ENCODE data around the gene LRRC51. TPM values are rescaled to one million over a fixed set of nuclear protein-coding genes. Genes with fewer than 3 reads are reported as not detected.
A peak's percentile ranks its signal among the peaks of the same experiment; 100 is the strongest.

Gene LRRC51
- total RNA-seq, 1 donor from 2014 or later, result 7.1 TPM

- DNase-seq, result no peak
- Mint-ChIP-seq H3K4me3 (peak overlapping the region; percentile 96), H3K27ac (peak overlapping the region; percentile 94), H3K27me3 (no peaks in the 10 kb centered on the region), H3K4me1 (peaks cover 42% of the 10 kb centered on the region), H3K36me3 (ENCODE audit: low read depth) (peaks cover 9% of the 10 kb centered on the region), H3K9me3 (no peaks in the 10 kb centered on the region)
- intact Hi-C loops (cut with micrococcal nuclease), result loop anchor here (2.0 to 5.0 kb wide), 2 partner anchors 105 to 295 kb away; no protein-coding TSS in a partner anchor
Observed at GRCh38 chr11:72081821-72082453, 1.3 kb downstream of the LRRC51 start.

- peaks cover 34% of the 10 kb centered on the region for H3K4me1 Mint-ChIP-seq
- H3K4me3 Mint-ChIP-seq, result no peak overlapping the region
- H3K27ac Mint-ChIP-seq, result peak overlapping the region; percentile 10
- H3K9me3 Mint-ChIP-seq, result no peaks in the 10 kb centered on the region
- intact Hi-C loops (cut with micrococcal nuclease), result loop anchor here (5.0 kb wide), 1 partner anchor 106 kb away; no protein-coding TSS in a partner anchor
- no peaks in the 10 kb centered on the region for H3K27me3 Mint-ChIP-seq
- no peak for DNase-seq
- H3K36me3 Mint-ChIP-seq (ENCODE audit: low read depth), result peaks cover 9% of the 10 kb centered on the region
Observed at GRCh38 chr11:72083414-72083813, 2.8 kb downstream of the LRRC51 start.

GRCh38 chr11:72084076-72084475 lies 3.4 kb downstream of the LRRC51 start:
- Mint-ChIP-seq H3K27ac (no peak overlapping the region), H3K36me3 (ENCODE audit: low read depth) (peaks cover 8% of the 10 kb centered on the region), H3K27me3 (no peaks in the 10 kb centered on the region), H3K4me1 (peaks cover 28% of the 10 kb centered on the region), H3K9me3 (no peaks in the 10 kb centered on the region), H3K4me3 (no peak overlapping the region)
- intact Hi-C loops (cut with micrococcal nuclease), result loop anchor here (5.0 kb wide), 1 partner anchor 107 kb away; no protein-coding TSS in a partner anchor
- no peak for DNase-seq

- intact Hi-C loops (cut with micrococcal nuclease), result loop anchor here (5.0 kb wide), 1 partner anchor 108 kb away; no protein-coding TSS in a partner anchor
- H3K4me3 Mint-ChIP-seq, result no peak overlapping the region
- H3K27ac Mint-ChIP-seq, result no peak overlapping the region
- DNase-seq, result no peak
- peaks cover 12% of the 10 kb centered on the region for H3K36me3 Mint-ChIP-seq (ENCODE audit: low read depth)
- H3K27me3 Mint-ChIP-seq, result no peaks in the 10 kb centered on the region
- H3K9me3 Mint-ChIP-seq, result no peaks in the 10 kb centered on the region
- peaks cover 25% of the 10 kb centered on the region for H3K4me1 Mint-ChIP-seq
Observed at GRCh38 chr11:72084965-72085364, 4.3 kb downstream of the LRRC51 start.

- intact Hi-C loops (cut with micrococcal nuclease), result no loop called here
- H3K4me3 Mint-ChIP-seq, result no peak overlapping the region
- H3K36me3 Mint-ChIP-seq (ENCODE audit: low read depth), result peaks cover 14% of the 10 kb centered on the region
- DNase-seq, result no peak
- no peaks in the 10 kb centered on the region for H3K9me3 Mint-ChIP-seq
- H3K27ac Mint-ChIP-seq, result no peak overlapping the region
- no peaks in the 10 kb centered on the region for H3K27me3 Mint-ChIP-seq
- H3K4me1 Mint-ChIP-seq, result peaks cover 23% of the 10 kb centered on the region
Observed at GRCh38 chr11:72085621-72086351, 5.1 kb downstream of the LRRC51 start.

GRCh38 chr11:72088076-72088808 lies 7.6 kb downstream of the LRRC51 start:
- no peak overlapping the region for H3K4me3 Mint-ChIP-seq
- H3K36me3 Mint-ChIP-seq (ENCODE audit: low read depth), result peaks cover 15% of the 10 kb centered on the region
- DNase-seq, result no peak
- intact Hi-C loops (cut with micrococcal nuclease), result no loop called here
- H3K4me1 Mint-ChIP-seq, result peaks cover 14% of the 10 kb centered on the region
- H3K9me3 Mint-ChIP-seq, result no peaks in the 10 kb centered on the region
- no peaks in the 10 kb centered on the region for H3K27me3 Mint-ChIP-seq
- H3K27ac Mint-ChIP-seq, result no peak overlapping the region

- peaks cover 10% of the 10 kb centered on the region for H3K4me1 Mint-ChIP-seq
- H3K27ac Mint-ChIP-seq, result no peak overlapping the region
- intact Hi-C loops (cut with micrococcal nuclease), result loop anchor here (1.0 kb wide), 1 partner anchor 66 kb away; no protein-coding TSS in a partner anchor
Observed at GRCh38 chr11:72091292-72091691, 10.6 kb downstream of the LRRC51 start.

GRCh38 chr11:72098741-72099140 lies 18.1 kb downstream of the LRRC51 start:
- no peak for DNase-seq
- intact Hi-C loops (cut with micrococcal nuclease), result no loop called here
- Mint-ChIP-seq H3K27me3 (no peaks in the 10 kb centered on the region), H3K9me3 (no peaks in the 10 kb centered on the region), H3K27ac (no peak overlapping the region), H3K36me3 (ENCODE audit: low read depth) (peaks cover 46% of the 10 kb centered on the region), H3K4me1 (peaks cover 32% of the 10 kb centered on the region), H3K4me3 (no peak overlapping the region)

More at GRCh38 chr11:72091292-72091691, 10.6 kb downstream of the LRRC51 start:
- H3K36me3 Mint-ChIP-seq (ENCODE audit: low read depth), result peaks cover 20% of the 10 kb centered on the region
- peak; percentile 91 for DNase-seq
- no peak overlapping the region for H3K4me3 Mint-ChIP-seq
- H3K27me3 Mint-ChIP-seq, result no peaks in the 10 kb centered on the region
- H3K9me3 Mint-ChIP-seq, result no peaks in the 10 kb centered on the region

GRCh38 chr11:72100009-72100408 lies 19.4 kb downstream of the LRRC51 start:
- H3K9me3 Mint-ChIP-seq, result no peaks in the 10 kb centered on the region
- DNase-seq, result no peak
- H3K27ac Mint-ChIP-seq, result no peak overlapping the region
- peaks cover 38% of the 10 kb centered on the region for H3K4me1 Mint-ChIP-seq
- H3K27me3 Mint-ChIP-seq, result no peaks in the 10 kb centered on the region
- H3K4me3 Mint-ChIP-seq, result no peak overlapping the region
- intact Hi-C loops (cut with micrococcal nuclease), result loop anchor here (5.0 kb wide), 1 partner anchor 42 kb away; no protein-coding TSS in a partner anchor
- peaks cover 42% of the 10 kb centered on the region for H3K36me3 Mint-ChIP-seq (ENCODE audit: low read depth)

GRCh38 chr11:72100462-72100861 lies 19.8 kb downstream of the LRRC51 start:
- Mint-ChIP-seq H3K4me3 (peak overlapping the region; percentile 8), H3K9me3 (no peaks in the 10 kb centered on the region), H3K36me3 (ENCODE audit: low read depth) (peaks cover 39% of the 10 kb centered on the region), H3K27me3 (no peaks in the 10 kb centered on the region), H3K4me1 (peaks cover 38% of the 10 kb centered on the region), H3K27ac (peak overlapping the region; percentile 16)
- DNase-seq, result no peak
- intact Hi-C loops (cut with micrococcal nuclease), result loop anchor here (5.0 kb wide), 1 partner anchor 42 kb away; no protein-coding TSS in a partner anchor

- Mint-ChIP-seq H3K4me1 (peaks cover 38% of the 10 kb centered on the region), H3K4me3 (peak overlapping the region; percentile 98), H3K36me3 (ENCODE audit: low read depth) (peaks cover 34% of the 10 kb centered on the region), H3K27ac (peak overlapping the region; percentile 94), H3K27me3 (no peaks in the 10 kb centered on the region), H3K9me3 (no peaks in the 10 kb centered on the region)
- DNase-seq, result no peak
- intact Hi-C loops (cut with micrococcal nuclease), result loop anchor here (1.0 to 5.0 kb wide), 3 partner anchors 40 to 173 kb away; partner anchors contain the start of genes RNF121 and XNDC1N
Observed at GRCh38 chr11:72102162-72102561, 21.5 kb downstream of the LRRC51 start.

- Mint-ChIP-seq H3K9me3 (no peaks in the 10 kb centered on the region), H3K4me1 (peaks cover 38% of the 10 kb centered on the region), H3K27ac (peak overlapping the region; percentile 94), H3K4me3 (peak overlapping the region; percentile 98), H3K36me3 (ENCODE audit: low read depth) (peaks cover 37% of the 10 kb centered on the region), H3K27me3 (no peaks in the 10 kb centered on the region)
- intact Hi-C loops (cut with micrococcal nuclease), result loop anchor here (1.0 to 5.0 kb wide), 3 partner anchors 40 to 174 kb away; partner anchors contain the start of genes RNF121 and XNDC1N
- DNase-seq, result no peak
Observed at GRCh38 chr11:72102631-72102945, 21.9 kb downstream of the LRRC51 start.

GRCh38 chr11:72102946-72103753 lies 22.5 kb downstream of the LRRC51 start, which contains the start of gene LAMTOR1:
LAMTOR1 (minus strand) TSS chr11:72103297; CDS start chr11:72103224, 73 bp downstream.
- H3K4me3 Mint-ChIP-seq, result peak within 1 kb of the TSS; percentile 98
- H3K4me1 Mint-ChIP-seq, result peaks cover 38% of the 10 kb centered on the region

More at GRCh38 chr11:72102946-72103753, 22.5 kb downstream of the LRRC51 start, which contains the start of gene LAMTOR1:
- Mint-ChIP-seq H3K36me3 (ENCODE audit: low read depth) (peaks cover 32% of the 10 kb centered on the region), H3K27ac (peak within 1 kb of the TSS; percentile 94), H3K27me3 (no peaks in the 10 kb centered on the region), H3K9me3 (no peaks in the 10 kb centered on the region)
- DNase-seq, result peak; percentile 100
- intact Hi-C loops (cut with micrococcal nuclease), result loop anchor here (1.0 to 5.0 kb wide), 6 partner anchors 9 to 174 kb away; partner anchors contain the start of genes ANAPC15, LRRC51, NUMA1 and RNF121
